Lung (tissue), 12 donors: ENCODE measurements around the gene DNAH17. TPM values are rescaled to one million over a fixed set of nuclear protein-coding genes. Genes with fewer than 3 reads are reported as not detected.

Experiments
- ATAC-seq: fragments of 200-7000 bp; cut with Tn5 transposase; one replicate; pipeline ENCODE4 v1.9.1; 2020; ENCODE audit warnings: moderate number of reproducible peaks; ENCODE audit not compliant: insufficient read depth, low FRiP score
- DNase-seq, 3 donors: peaks; one replicate each; pipeline ENCODE4 v3.0.0-alpha.2; 2013 to 2017
- H3K27ac ChIP-seq, 2 donors: one replicate each; pipeline ENCODE4 v1.5.1; 2013; ENCODE audit warnings: mild to moderate bottlenecking in 2 of 2, moderate library complexity in 2 of 2, control low read depth in 1 of 2, inconsistent platforms in 1 of 2, low read depth in 1 of 2, low read length in 1 of 2
- H3K27me3 ChIP-seq, 3 donors: one replicate each; pipeline ENCODE4 v1.5.1; 2013; ENCODE audit warnings: low read length in 2 of 3; ENCODE audit not compliant: control insufficient read depth in 3 of 3, insufficient read depth in 3 of 3
- H3K36me3 ChIP-seq, 4 donors: one replicate each; pipeline ENCODE4 v1.5.1; 2013; ENCODE audit warnings: low read length in 4 of 4, mild to moderate bottlenecking in 1 of 4, moderate library complexity in 1 of 4; ENCODE audit not compliant: control insufficient read depth in 4 of 4, insufficient read depth in 4 of 4
- H3K4me1 ChIP-seq, 5 donors: one replicate each; pipeline ENCODE4 v1.5.1; 2013; ENCODE audit warnings: low read length in 5 of 5, mild to moderate bottlenecking in 2 of 5, moderate library complexity in 1 of 5; ENCODE audit not compliant: control insufficient read depth in 5 of 5, insufficient read depth in 5 of 5
- H3K4me3 ChIP-seq: one replicate; pipeline ENCODE4 v1.5.1; 2013; ENCODE audit warnings: mild to moderate bottlenecking, control low read depth, moderate library complexity
- H3K9ac ChIP-seq, 2 donors: one replicate each; pipeline ENCODE4 v1.5.1; 2013; ENCODE audit warnings: low read length in 2 of 2, control low read depth in 1 of 2; ENCODE audit not compliant: insufficient read depth in 1 of 2
- H3K9me3 ChIP-seq, 4 donors: one replicate each; pipeline ENCODE4 v1.5.1; 2013; ENCODE audit warnings: low read length in 3 of 4, mild to moderate bottlenecking in 1 of 4, moderate library complexity in 1 of 4; ENCODE audit not compliant: control insufficient read depth in 4 of 4, insufficient read depth in 3 of 4
- WGBS, 2 donors: extraction: QIAGEN DNeasy Blood & Tissue Kit; methylation state at CpG; one replicate each; pipeline ENCODE4 v1.1.7; 2013; 5-methylcytosine and 5-hydroxymethylcytosine counted together
- polyA plus RNA-seq, 2 donors: library from polyadenylated mRNA; stranded (reverse); fragments of 200-250 nt; gene quantifications; one replicate each; pipeline ENCODE4 v1.2.1, GENCODE V29; 2013
- total RNA-seq, 2 donors: library from RNA; depleted of rRNA in 1 of 2; stranded (reverse); fragments of >200 nt in 1 of 2; gene quantifications; one replicate each; pipeline ENCODE4 v1.2.1, GENCODE V29; 2014 to 2021
- TF ChIP-seq, protein P1 (sequence below): IDR thresholded peaks from 2 replicates; pipeline ENCODE4 v1.5.1; 2012; ENCODE audit warnings: mild to moderate bottlenecking; ENCODE audit errors: control extremely low read depth, extremely low read depth
- donor health status: control.
- donor health status: control.
- donor health status: Bipolar disorder and iron deficiency.
- donor health status: healthy.
- donor health status: DM: yes; HTN: yes; CAD: no.

The DNAH17 gene
- total and polyA plus RNA-seq, 4 donors, result 0.44 to 1.6 (median 1.2) TPM

DNA sequence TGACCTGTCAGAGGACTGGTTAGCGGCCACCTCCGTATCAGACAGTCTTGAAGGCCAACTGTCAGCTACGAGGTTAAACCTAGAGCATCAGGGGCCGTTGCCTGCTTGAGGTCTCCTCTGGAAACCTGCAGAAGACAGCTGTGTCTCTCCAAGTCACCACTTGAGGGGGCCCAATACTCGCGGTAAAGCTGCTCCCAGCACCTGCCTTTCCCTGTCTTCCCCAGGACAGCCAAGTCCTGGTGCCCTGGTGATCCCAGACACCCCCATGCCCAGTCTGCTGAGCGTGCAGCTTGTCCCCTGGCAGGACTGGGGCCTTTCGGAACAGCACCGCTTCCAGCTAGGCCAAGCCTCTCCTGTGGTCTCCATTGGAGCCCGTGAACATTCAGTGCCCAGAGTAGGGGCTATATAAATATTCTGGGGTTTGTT lies 80.1 kb downstream of the DNAH17 start:
- H3K27me3 ChIP-seq, result peaks cover 0 to 4% (median 0%) of the 10 kb centered on the region in 3 donors
- 24 to 28% methylated on average over 10 of the region's 10 CpGs for WGBS, 2 donors
- H3K27ac ChIP-seq, result no peak overlapping the region
- H3K9me3 ChIP-seq, result no peaks in the 10 kb centered on the region
- H3K4me3 ChIP-seq, result no peak overlapping the region
- TF ChIP-seq, protein P1, sequence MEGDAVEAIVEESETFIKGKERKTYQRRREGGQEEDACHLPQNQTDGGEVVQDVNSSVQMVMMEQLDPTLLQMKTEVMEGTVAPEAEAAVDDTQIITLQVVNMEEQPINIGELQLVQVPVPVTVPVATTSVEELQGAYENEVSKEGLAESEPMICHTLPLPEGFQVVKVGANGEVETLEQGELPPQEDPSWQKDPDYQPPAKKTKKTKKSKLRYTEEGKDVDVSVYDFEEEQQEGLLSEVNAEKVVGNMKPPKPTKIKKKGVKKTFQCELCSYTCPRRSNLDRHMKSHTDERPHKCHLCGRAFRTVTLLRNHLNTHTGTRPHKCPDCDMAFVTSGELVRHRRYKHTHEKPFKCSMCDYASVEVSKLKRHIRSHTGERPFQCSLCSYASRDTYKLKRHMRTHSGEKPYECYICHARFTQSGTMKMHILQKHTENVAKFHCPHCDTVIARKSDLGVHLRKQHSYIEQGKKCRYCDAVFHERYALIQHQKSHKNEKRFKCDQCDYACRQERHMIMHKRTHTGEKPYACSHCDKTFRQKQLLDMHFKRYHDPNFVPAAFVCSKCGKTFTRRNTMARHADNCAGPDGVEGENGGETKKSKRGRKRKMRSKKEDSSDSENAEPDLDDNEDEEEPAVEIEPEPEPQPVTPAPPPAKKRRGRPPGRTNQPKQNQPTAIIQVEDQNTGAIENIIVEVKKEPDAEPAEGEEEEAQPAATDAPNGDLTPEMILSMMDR, result peak; percentile 61
- H3K36me3 ChIP-seq, result no peaks in the 10 kb centered on the region
- DNase-seq (peak; percentile 63 to 79 (median 71)), ATAC-seq (peak; percentile 68)
- H3K9ac ChIP-seq, result no peak overlapping the region
- no peaks in the 10 kb centered on the region for H3K4me1 ChIP-seq

DNA sequence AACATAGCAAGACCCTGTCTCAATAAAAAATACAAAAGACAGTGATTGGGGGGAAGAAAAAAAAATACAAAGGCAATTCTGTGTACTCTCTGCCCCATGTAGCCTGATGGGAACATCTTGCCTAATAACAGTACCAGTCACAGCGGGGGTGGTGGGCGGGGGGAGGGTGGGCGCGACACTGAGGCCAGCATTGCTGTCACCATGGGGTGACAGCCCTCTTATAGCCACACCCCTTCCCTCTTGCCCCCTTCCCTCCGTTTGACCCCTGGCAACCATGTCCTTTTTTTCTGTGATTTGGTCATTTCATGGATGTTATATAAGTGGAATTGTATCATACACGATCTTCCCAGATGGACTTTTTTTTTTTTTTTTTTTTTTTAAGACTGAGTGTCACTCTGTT lies 80.9 kb downstream of the DNAH17 start:
- Histone ChIP-seq H3K27ac (no peak overlapping the region), H3K27me3 (peaks cover 0 to 4% (median 0%) of the 10 kb centered on the region in 3 donors), H3K9ac (no peak overlapping the region), H3K36me3 (no peaks in the 10 kb centered on the region), H3K4me1 (no peaks in the 10 kb centered on the region), H3K4me3 (no peak overlapping the region), H3K9me3 (no peaks in the 10 kb centered on the region)
- ATAC-seq, result no peak
- DNase-seq, result no peak
- 65 to 71% methylated on average over 6 of the region's 6 CpGs for WGBS, 2 donors
- TF ChIP-seq, protein P1, result no peak

DNA sequence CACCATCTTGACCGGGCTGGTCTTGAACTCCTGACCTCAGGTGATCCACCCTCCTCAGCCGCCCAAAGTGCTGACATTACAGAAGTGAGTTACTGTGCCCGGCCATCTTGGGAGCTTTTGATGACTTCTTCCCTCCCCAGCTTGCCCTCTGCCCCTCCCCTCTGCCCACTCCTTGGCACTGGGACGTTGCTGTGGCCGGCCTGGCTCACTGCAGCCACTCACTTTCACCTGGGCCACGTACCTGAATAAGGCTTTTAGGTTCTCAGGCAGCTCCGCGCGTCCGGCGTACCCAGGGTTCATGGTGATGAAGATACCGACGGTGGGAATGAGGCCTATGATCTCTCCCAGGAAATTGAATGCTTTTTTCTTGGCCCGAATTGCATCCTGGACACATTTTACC lies 81.6 kb downstream of the DNAH17 start:
- DNase-seq (no peak), ATAC-seq (no peak)
- no peaks in the 10 kb centered on the region for H3K4me1 ChIP-seq
- no peak overlapping the region for H3K4me3 ChIP-seq
- WGBS, 2 donors, result 91 to 93% methylated on average over 14 of the region's 14 CpGs
- H3K27ac ChIP-seq, result no peak overlapping the region
- TF ChIP-seq, protein P1, result no peak
- H3K36me3 ChIP-seq, result no peaks in the 10 kb centered on the region
- H3K27me3 ChIP-seq, result peaks cover 0 to 4% (median 0%) of the 10 kb centered on the region in 3 donors
- H3K9me3 ChIP-seq, result no peaks in the 10 kb centered on the region
- no peak overlapping the region for H3K9ac ChIP-seq

DNA sequence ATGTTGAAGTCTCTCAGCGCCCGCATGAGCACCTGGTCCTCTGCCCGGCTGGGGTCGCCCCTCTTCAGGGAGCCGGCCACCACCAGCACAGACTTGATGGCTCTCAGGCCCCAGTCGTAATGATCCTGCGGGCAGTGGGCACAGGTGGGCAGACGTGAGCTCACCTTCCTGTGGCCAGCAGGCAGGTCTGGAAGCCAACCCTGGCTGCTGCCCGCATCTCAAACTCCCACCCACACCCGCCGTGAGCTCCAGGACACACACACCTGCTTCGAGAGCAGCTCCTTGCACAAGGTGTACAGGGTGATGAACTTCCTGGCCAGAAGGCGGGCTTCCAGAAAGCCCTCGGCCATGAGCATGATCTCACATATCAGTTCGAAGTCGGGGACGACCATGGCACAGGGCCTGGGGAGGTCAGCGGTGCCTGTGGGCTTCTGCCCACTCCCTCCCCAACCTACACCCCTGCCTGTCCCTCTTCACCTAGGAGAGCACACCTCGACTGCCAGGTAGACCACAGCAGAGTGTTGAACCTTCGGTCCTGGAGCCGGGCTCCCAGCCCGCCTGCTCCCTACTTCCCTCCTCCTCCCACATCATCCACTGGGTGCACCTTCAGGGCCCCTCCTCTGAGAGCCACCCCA lies 82.4 kb downstream of the DNAH17 start:
- H3K36me3 ChIP-seq, result no peaks in the 10 kb centered on the region
- H3K4me1 ChIP-seq, result no peaks in the 10 kb centered on the region
- TF ChIP-seq, protein P1, result no peak
- no peak for DNase-seq
- no peak for ATAC-seq
- 90 to 92% methylated on average over 22 of the region's 22 CpGs for WGBS, 2 donors
- H3K4me3 ChIP-seq, result no peak overlapping the region
- peaks cover 0 to under 1% (median 0%) of the 10 kb centered on the region in 3 donors for H3K27me3 ChIP-seq
- H3K9ac ChIP-seq, result no peak overlapping the region
- H3K9me3 ChIP-seq, result no peaks in the 10 kb centered on the region
- H3K27ac ChIP-seq, result no peak overlapping the region
